Lung (tissue), 12 donors: ENCODE data around the gene MYCBP. TPM values are rescaled to one million over a fixed set of nuclear protein-coding genes. Genes with fewer than 3 reads are reported as not detected.

Experiments
- ATAC-seq: fragments of 200-7000 bp; cut with Tn5 transposase; one replicate; pipeline ENCODE4 v1.9.1; 2020; ENCODE audit warnings: moderate number of reproducible peaks; ENCODE audit not compliant: insufficient read depth, low FRiP score
- DNase-seq, 3 donors: peaks; one replicate each; pipeline ENCODE4 v3.0.0-alpha.2; 2013 to 2017
- H3K27ac ChIP-seq, 2 donors: one replicate each; pipeline ENCODE4 v1.5.1; 2013; ENCODE audit warnings: mild to moderate bottlenecking in 2 of 2, moderate library complexity in 2 of 2, control low read depth in 1 of 2, inconsistent platforms in 1 of 2, low read depth in 1 of 2, low read length in 1 of 2
- H3K27me3 ChIP-seq, 3 donors: one replicate each; pipeline ENCODE4 v1.5.1; 2013; ENCODE audit warnings: low read length in 2 of 3; ENCODE audit not compliant: control insufficient read depth in 3 of 3, insufficient read depth in 3 of 3
- H3K36me3 ChIP-seq, 4 donors: one replicate each; pipeline ENCODE4 v1.5.1; 2013; ENCODE audit warnings: low read length in 4 of 4, mild to moderate bottlenecking in 1 of 4, moderate library complexity in 1 of 4; ENCODE audit not compliant: control insufficient read depth in 4 of 4, insufficient read depth in 4 of 4
- H3K4me1 ChIP-seq, 5 donors: one replicate each; pipeline ENCODE4 v1.5.1; 2013; ENCODE audit warnings: low read length in 5 of 5, mild to moderate bottlenecking in 2 of 5, moderate library complexity in 1 of 5; ENCODE audit not compliant: control insufficient read depth in 5 of 5, insufficient read depth in 5 of 5
- H3K4me3 ChIP-seq: one replicate; pipeline ENCODE4 v1.5.1; 2013; ENCODE audit warnings: mild to moderate bottlenecking, control low read depth, moderate library complexity
- H3K9ac ChIP-seq, 2 donors: one replicate each; pipeline ENCODE4 v1.5.1; 2013; ENCODE audit warnings: low read length in 2 of 2, control low read depth in 1 of 2; ENCODE audit not compliant: insufficient read depth in 1 of 2
- H3K9me3 ChIP-seq, 4 donors: one replicate each; pipeline ENCODE4 v1.5.1; 2013; ENCODE audit warnings: low read length in 3 of 4, mild to moderate bottlenecking in 1 of 4, moderate library complexity in 1 of 4; ENCODE audit not compliant: control insufficient read depth in 4 of 4, insufficient read depth in 3 of 4
- CTCF ChIP-seq: IDR thresholded peaks from 2 replicates; pipeline ENCODE4 v1.5.1; 2012; ENCODE audit warnings: mild to moderate bottlenecking; ENCODE audit errors: control extremely low read depth, extremely low read depth
- WGBS, 2 donors: extraction: QIAGEN DNeasy Blood & Tissue Kit; methylation state at CpG; one replicate each; pipeline ENCODE4 v1.1.7; 2013; 5-methylcytosine and 5-hydroxymethylcytosine counted together
- polyA plus RNA-seq, 2 donors: library from polyadenylated mRNA; stranded (reverse); fragments of 200-250 nt; gene quantifications; one replicate each; pipeline ENCODE4 v1.2.1, GENCODE V29; 2013
- total RNA-seq, 2 donors: library from RNA; depleted of rRNA in 1 of 2; stranded (reverse); fragments of >200 nt in 1 of 2; gene quantifications; one replicate each; pipeline ENCODE4 v1.2.1, GENCODE V29; 2014 to 2021
- donor health status: control.
- donor health status: control.
- donor health status: Bipolar disorder and iron deficiency.
- donor health status: healthy.
- donor health status: DM: yes; HTN: yes; CAD: no.

Gene MYCBP
- total and polyA plus RNA-seq, 4 donors, result 11.2 to 26.6 (median 13.9) TPM

DNA sequence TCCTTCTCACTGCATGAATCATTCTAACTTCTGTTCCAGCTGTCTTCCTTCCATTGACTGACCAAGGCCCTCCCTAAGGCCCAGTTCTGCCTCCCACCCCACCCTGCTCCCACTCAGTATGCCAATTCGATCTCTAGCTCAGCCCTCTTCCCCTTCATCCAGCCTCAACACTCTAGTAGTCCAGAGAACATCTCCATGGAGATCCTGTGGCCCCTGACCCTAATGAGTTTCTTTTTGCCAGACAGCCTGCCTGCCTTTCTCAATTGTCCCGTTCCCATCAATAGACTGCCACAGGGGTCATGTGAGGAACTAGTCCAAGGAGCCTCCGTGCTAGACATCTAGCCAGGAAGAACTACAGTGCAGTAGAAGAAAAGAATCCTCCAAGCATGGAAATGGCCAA lies 40.0 kb downstream of the MYCBP start:
- Histone ChIP-seq H3K4me3 (no peak overlapping the region), H3K36me3 (peaks cover 0 to 10% (median 1%) of the 10 kb centered on the region in 4 donors), H3K4me1 (peaks cover 0 to 4% (median 0%) of the 10 kb centered on the region in 5 donors), H3K9ac (no peak overlapping the region), H3K9me3 (no peaks in the 10 kb centered on the region), H3K27me3 (peaks cover 0 to 2% (median 0%) of the 10 kb centered on the region in 3 donors), H3K27ac (no peak overlapping the region)
- no peak for TF ChIP-seq CTCF
- DNase-seq, result no peak
- 41 to 60% methylated on average over 3 of the region's 3 CpGs for WGBS, 2 donors
- ATAC-seq, result no peak

DNA sequence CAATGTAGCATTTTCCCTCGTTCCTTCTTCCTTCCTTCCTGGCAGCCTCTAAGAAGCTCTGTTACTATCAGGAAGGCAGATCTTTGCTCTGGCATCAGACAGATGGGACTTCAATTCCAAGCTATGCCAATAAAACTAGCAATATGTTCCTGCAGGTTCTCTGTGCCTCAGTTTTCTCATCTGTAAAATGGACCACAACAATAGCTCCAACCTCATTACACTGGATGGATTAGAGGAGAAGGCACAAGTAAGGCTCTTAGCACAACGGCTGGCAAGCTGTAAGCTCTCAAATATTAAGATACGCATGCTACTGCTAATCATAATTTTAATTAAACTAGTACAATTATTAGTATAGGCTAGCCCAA lies 40.8 kb downstream of the MYCBP start:
- 81 to 86% methylated on average over 3 of the region's 3 CpGs for WGBS, 2 donors
- H3K4me3 ChIP-seq, result no peak overlapping the region
- H3K4me1 ChIP-seq, result peaks cover 0 to 4% (median 0%) of the 10 kb centered on the region in 5 donors
- H3K9ac ChIP-seq, result no peak overlapping the region
- H3K27me3 ChIP-seq, result peaks cover 0 to 2% (median under 1%) of the 10 kb centered on the region in 3 donors
- no peaks in the 10 kb centered on the region for H3K9me3 ChIP-seq
- ATAC-seq (no peak), DNase-seq (no peak)
- no peak for TF ChIP-seq CTCF
- no peak overlapping the region for H3K27ac ChIP-seq
- peaks cover 0 to 3% (median under 1%) of the 10 kb centered on the region in 4 donors for H3K36me3 ChIP-seq

- Histone ChIP-seq H3K27ac (no peak overlapping the region), H3K9me3 (no peaks in the 10 kb centered on the region), H3K4me1 (peaks cover 0 to 4% (median 0%) of the 10 kb centered on the region in 5 donors), H3K27me3 (peaks cover 0 to 4% (median 2%) of the 10 kb centered on the region in 3 donors), H3K36me3 (no peaks in the 10 kb centered on the region), H3K9ac (no peak overlapping the region), H3K4me3 (no peak overlapping the region)
- ATAC-seq, result no peak
- no peak for DNase-seq
- 73 to 79% methylated on average over 6 of the region's 6 CpGs for WGBS, 2 donors
- TF ChIP-seq CTCF, result no peak
Measured at GRCh38 chr1:38831731-38832369, 41.3 kb downstream of the MYCBP start.

DNA sequence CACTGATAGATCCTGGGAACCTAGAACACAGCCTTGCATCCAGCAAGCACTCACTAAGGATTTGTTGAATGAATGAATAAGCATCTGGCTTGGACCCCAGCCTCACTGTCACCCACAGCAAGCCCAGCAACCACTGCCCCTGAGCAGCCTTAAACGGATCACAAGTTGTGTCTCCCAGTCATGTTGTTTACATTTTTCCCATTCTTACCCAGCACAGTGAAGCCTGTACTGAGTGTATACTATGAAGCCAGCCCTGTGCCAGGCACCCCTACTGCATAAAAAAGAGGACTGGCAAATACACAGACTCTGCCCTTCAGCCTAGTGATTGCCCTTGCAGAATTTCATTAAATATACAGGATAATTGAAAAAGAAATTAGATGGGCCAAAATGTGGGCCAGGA lies 43.8 kb downstream of the MYCBP start:
- no peak overlapping the region for H3K27ac ChIP-seq
- no peaks in the 10 kb centered on the region for H3K36me3 ChIP-seq
- H3K27me3 ChIP-seq, result peaks cover 0 to 14% (median 4%) of the 10 kb centered on the region in 3 donors
- 38 to 66% methylated on average over 1 of the region's 1 CpG for WGBS, 2 donors
- H3K9ac ChIP-seq, result no peak overlapping the region
- H3K4me3 ChIP-seq, result no peak overlapping the region
- DNase-seq, result no peak
- no peak for ATAC-seq
- no peak for TF ChIP-seq CTCF
- H3K9me3 ChIP-seq, result no peaks in the 10 kb centered on the region
- no peaks in the 10 kb centered on the region for H3K4me1 ChIP-seq
